Osteoblast (primary cell): ENCODE measurements around the gene ATP6V1F. TPM values are rescaled to one million over a fixed set of nuclear protein-coding genes. Genes with fewer than 3 reads are reported as not detected.

ENCODE experiments used
- DNase-seq: peaks from one replicate; pipeline ENCODE4 v3.0.0; 2011; ENCODE audit warnings: low spot score, mixed read lengths; ENCODE audit not compliant: insufficient read length; ENCODE audit errors: missing footprints
- H2AFZ ChIP-seq: 2 replicates; pipeline ENCODE4 v1.6.0; 2011; ENCODE audit warnings: mild to moderate bottlenecking, low read length
- H3K27ac ChIP-seq: 2 replicates; pipeline ENCODE4 v1.5.1; 2011; ENCODE audit warnings: mild to moderate bottlenecking, low read depth, low read length, moderate library complexity
- H3K27me3 ChIP-seq: 2 replicates; pipeline ENCODE4 v1.6.0; 2012; ENCODE audit warnings: mild to moderate bottlenecking, control low read depth, inconsistent platforms, low read length, moderate library complexity; ENCODE audit not compliant: insufficient read depth
- H3K36me3 ChIP-seq: 2 replicates; pipeline ENCODE4 v1.5.1; 2011; ENCODE audit warnings: mild to moderate bottlenecking, low read length, control low read depth, moderate library complexity; ENCODE audit not compliant: insufficient read depth
- H3K4me1 ChIP-seq: 2 replicates; pipeline ENCODE4 v1.5.1; 2011; ENCODE audit warnings: mild to moderate bottlenecking, low read length, control low read depth, moderate library complexity; ENCODE audit not compliant: insufficient read depth
- H3K4me2 ChIP-seq: 2 replicates; pipeline ENCODE4 v1.6.0; 2011; ENCODE audit warnings: mild to moderate bottlenecking, low read length; ENCODE audit not compliant: insufficient read depth
- H3K4me3 ChIP-seq: fragments of 200-600 bp; sonication (generic); 3 replicates; pipeline ENCODE4 v1.5.1; 2012; ENCODE audit warnings: mild to moderate bottlenecking, low read length, inconsistent platforms; ENCODE audit not compliant: insufficient read depth
- H3K79me2 ChIP-seq: 2 replicates; pipeline ENCODE4 v1.6.0; 2012; ENCODE audit warnings: mild to moderate bottlenecking, low read length, control low read depth, inconsistent platforms; ENCODE audit not compliant: insufficient read depth
- H3K9me3 ChIP-seq: 2 replicates; pipeline ENCODE4 v1.5.1; 2011; ENCODE audit warnings: low read depth, low read length, control low read depth
- H4K20me1 ChIP-seq: 2 replicates; pipeline ENCODE4 v1.6.0; 2012; ENCODE audit warnings: mild to moderate bottlenecking, low read length, control low read depth; ENCODE audit not compliant: insufficient read depth
- CTCF ChIP-seq: IDR thresholded peaks from 2 replicates; pipeline ENCODE4 v1.5.1; 2011; ENCODE audit warnings: mild to moderate bottlenecking, low read depth, low read length, moderate library complexity; ENCODE audit errors: extremely low read depth
- total RNA-seq: library from RNA; depleted of rRNA; stranded (reverse); fragments of >200 nt; gene quantifications from 2 replicates; pipeline ENCODE4 v1.2.3, GENCODE V29; 2012

Gene ATP6V1F
- total RNA-seq, 1 donor: 91.9 TPM

- H3K27ac ChIP-seq: peak overlapping the region; percentile 37
Observed at GRCh38 chr7:128838109-128838779, 24.4 kb upstream of the ATP6V1F start.

DNA sequence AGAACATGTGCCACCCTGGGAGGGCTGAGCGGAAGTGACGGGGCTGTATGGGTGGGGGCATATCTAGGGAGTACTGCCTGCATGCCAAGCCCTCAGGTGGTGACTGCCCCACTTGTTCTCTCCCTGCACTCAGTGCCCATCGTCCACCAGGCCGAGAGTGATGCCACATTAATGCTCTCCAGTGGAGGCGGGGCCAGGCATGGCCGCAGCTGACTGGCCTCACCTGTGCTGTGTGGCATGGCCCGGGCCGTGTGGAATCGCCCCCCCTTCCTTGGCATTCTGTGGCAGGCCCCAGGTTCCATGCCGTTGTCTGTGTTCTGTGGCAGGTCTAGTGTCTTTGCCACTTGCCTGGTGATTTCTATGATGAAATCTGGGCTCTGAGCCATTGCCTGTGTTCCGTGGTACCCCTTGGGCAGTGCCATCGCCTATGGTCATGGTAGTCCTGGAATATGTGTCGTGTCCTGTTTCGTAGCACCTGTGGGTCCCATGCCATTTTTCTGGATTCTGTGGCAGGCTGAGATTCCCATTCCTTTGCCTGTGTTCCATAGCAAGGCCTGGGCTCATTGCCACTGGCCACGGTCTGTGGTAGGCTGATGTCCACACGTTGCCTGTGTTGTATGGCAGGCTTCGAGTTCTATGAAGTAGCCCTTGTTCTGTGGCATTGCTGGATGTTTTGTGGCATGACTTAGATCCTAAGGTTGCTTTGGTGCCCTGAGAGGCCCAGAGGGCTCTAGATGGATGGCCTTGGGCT is 23.5 kb upstream of the ATP6V1F start:
- H3K4me1 ChIP-seq: peaks cover 30% of the 10 kb centered on the region
- no peaks in the 10 kb centered on the region for H3K27me3 ChIP-seq
- no peak overlapping the region for H2AFZ ChIP-seq
- H3K4me3 ChIP-seq: no peak overlapping the region
- DNase-seq: peak; percentile 78
- peaks cover 86% of the 10 kb centered on the region for H4K20me1 ChIP-seq
- no peaks in the 10 kb centered on the region for H3K9me3 ChIP-seq
- H3K79me2 ChIP-seq: peaks cover 62% of the 10 kb centered on the region
- no peak for TF ChIP-seq CTCF
- H3K27ac ChIP-seq: no peak overlapping the region
- H3K36me3 ChIP-seq: peaks cover 94% of the 10 kb centered on the region
- H3K4me2 ChIP-seq: no peak overlapping the region

More at GRCh38 chr7:128838109-128838779, 24.4 kb upstream of the ATP6V1F start:
- no peak overlapping the region for H2AFZ ChIP-seq
- no peak overlapping the region for H3K4me3 ChIP-seq
- H3K27me3 ChIP-seq: no peaks in the 10 kb centered on the region
- peaks cover 80% of the 10 kb centered on the region for H4K20me1 ChIP-seq
- H3K79me2 ChIP-seq: peaks cover 70% of the 10 kb centered on the region
- DNase-seq: peak; percentile 73
- H3K4me2 ChIP-seq: no peak overlapping the region
- TF ChIP-seq CTCF: no peak
- H3K4me1 ChIP-seq: peaks cover 36% of the 10 kb centered on the region
- H3K36me3 ChIP-seq: peaks cover 85% of the 10 kb centered on the region
- H3K9me3 ChIP-seq: no peaks in the 10 kb centered on the region

DNA sequence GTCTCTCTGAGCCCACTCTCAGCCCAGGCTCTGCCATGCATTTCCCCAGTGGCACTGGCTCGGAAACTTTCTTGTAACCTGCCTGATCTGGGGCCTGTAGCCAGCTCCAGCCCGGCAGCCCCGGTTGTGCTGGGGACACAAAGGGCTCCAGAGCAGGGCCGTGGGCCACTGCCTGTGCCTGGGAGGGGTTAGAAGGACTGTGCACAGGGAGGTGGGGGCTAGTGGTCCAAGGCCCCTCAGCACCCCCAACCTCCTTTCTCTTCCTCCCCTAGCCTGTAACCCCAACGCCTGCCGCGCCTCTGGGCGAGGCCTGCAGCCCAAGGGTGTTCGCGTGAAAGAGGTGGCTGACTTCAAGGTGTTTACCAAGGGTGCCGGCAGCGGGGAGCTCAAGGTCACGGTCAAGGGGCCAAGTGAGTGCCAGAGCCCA is 22.9 kb upstream of the ATP6V1F start:
- no peaks in the 10 kb centered on the region for H3K27me3 ChIP-seq
- peaks cover 88% of the 10 kb centered on the region for H4K20me1 ChIP-seq
- H3K79me2 ChIP-seq: peaks cover 56% of the 10 kb centered on the region
- H3K4me2 ChIP-seq: no peak overlapping the region
- H3K36me3 ChIP-seq: peaks cover 96% of the 10 kb centered on the region
- no peak overlapping the region for H2AFZ ChIP-seq
- no peak for DNase-seq
- peaks cover 25% of the 10 kb centered on the region for H3K4me1 ChIP-seq
- no peak for TF ChIP-seq CTCF
- no peaks in the 10 kb centered on the region for H3K9me3 ChIP-seq
- H3K27ac ChIP-seq: no peak overlapping the region
- H3K4me3 ChIP-seq: no peak overlapping the region
